ENCODE measurements around the gene FZD2. TPM values are rescaled to one million over a fixed set of nuclear protein-coding genes. Genes with fewer than 3 reads are reported as not detected.

The FZD2 gene
- total RNA-seq, 1 experiment from 2014 or later = 11.6 TPM

DNA sequence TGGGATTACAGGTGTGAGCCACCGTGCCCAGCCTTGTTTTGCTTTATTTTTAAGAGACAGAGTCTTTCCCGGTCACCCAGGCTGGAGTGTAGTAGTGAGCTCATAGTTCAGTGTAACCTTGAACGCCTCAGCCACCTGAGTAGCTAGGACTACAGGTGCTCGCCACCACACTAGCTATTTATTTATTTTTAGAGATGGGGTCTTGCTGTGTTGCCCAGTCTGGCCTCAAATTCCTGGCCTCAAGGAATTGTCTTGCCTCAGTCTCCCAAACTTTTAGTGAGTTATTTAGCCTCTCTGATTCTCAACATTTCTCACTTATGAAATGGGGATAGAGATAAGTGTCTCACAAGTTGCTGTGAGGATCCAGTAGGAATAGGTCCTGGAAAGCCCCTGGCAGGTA lies 21.7 kb downstream of the FZD2 start:
- Histone ChIP-seq H3K27ac (ENCODE audit: low read length) (no peak overlapping the region), H3F3A (ENCODE audit: low read length, unreplicated experiment) (no peaks in the 10 kb centered on the region), H3K27me3 (ENCODE audit: low read length) (no peaks in the 10 kb centered on the region), H4K20me1 (ENCODE audit: low read length) (no peaks in the 10 kb centered on the region), H3K9me2 (replicated peaks; ENCODE audit: low read length) (no peaks in the 10 kb centered on the region), H3K9me3 (ENCODE audit: low read length) (no peaks in the 10 kb centered on the region), H3K4me3 (ENCODE audit: low read length) (no peak overlapping the region), H3K79me2 (ENCODE audit: low read length) (no peaks in the 10 kb centered on the region), H2AFZ (ENCODE audit: low read length) (no peak overlapping the region), H3K36me3 (ENCODE audit: low read depth, low read length) (no peaks in the 10 kb centered on the region), H3K9ac (ENCODE audit: low read length) (no peak overlapping the region), H3K4me1 (ENCODE audit: insufficient read depth, low read length) (no peaks in the 10 kb centered on the region), H3K4me2 (ENCODE audit: low read length) (no peak overlapping the region)
- DNase-seq (no peak), ATAC-seq (no peak)
- intact Hi-C loops (cut with micrococcal nuclease) = no loop called here
- no TSS peak for BruUV-seq (replicated peaks)
- CTCF ChIA-PET = no interaction called here
- POLR2A ChIA-PET (ENCODE audit: unreplicated experiment) = interaction anchor here (0.6 kb wide), 1 partner anchor 264 kb away, joined by 4 read pairs; no protein-coding TSS in a partner anchor
- TF ChIP-seq, protein P1, sequence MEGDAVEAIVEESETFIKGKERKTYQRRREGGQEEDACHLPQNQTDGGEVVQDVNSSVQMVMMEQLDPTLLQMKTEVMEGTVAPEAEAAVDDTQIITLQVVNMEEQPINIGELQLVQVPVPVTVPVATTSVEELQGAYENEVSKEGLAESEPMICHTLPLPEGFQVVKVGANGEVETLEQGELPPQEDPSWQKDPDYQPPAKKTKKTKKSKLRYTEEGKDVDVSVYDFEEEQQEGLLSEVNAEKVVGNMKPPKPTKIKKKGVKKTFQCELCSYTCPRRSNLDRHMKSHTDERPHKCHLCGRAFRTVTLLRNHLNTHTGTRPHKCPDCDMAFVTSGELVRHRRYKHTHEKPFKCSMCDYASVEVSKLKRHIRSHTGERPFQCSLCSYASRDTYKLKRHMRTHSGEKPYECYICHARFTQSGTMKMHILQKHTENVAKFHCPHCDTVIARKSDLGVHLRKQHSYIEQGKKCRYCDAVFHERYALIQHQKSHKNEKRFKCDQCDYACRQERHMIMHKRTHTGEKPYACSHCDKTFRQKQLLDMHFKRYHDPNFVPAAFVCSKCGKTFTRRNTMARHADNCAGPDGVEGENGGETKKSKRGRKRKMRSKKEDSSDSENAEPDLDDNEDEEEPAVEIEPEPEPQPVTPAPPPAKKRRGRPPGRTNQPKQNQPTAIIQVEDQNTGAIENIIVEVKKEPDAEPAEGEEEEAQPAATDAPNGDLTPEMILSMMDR (conservative IDR thresholded peaks at IDR 0.05; ENCODE audit: low read depth, low read length) = no peak
- TF ChIP-seq EZH2 (IDR thresholded peaks at IDR 0.05; ENCODE audit: low read length, unreplicated experiment) = no peak
- no peak for TF ChIP-seq EZH2phosphoT487 (IDR thresholded peaks at IDR 0.05; ENCODE audit: borderline replicate concordance, low read length)

DNA sequence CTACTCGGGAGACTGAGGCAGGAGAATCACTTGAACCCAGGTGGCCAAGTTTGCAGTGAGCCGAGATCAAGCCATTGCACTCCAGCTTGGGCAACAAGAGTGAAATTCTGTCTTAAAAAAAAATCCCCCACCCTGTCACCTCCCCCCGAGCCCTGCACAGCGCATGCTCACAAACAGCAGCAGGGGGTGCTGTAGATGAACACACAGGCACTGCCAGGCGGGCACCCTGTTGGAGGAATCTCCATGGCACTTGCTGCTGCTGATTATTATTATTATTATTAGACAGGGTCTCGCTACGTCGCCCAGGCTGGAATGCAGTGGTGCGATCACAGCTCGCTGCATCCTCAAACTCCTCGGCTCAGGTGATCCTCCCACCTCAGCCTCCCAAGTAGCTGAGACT lies 24.6 kb downstream of the FZD2 start:
- DNase-seq = peak; percentile 60
- CTCF ChIA-PET = interaction anchor here (0.6 kb wide), 1 partner anchor 74 kb away, joined by 4 read pairs; no protein-coding TSS in a partner anchor
- peak; percentile 76 for ATAC-seq
- no peaks in the 10 kb centered on the region for H3F3A ChIP-seq (ENCODE audit: low read length, unreplicated experiment)
- no peaks in the 10 kb centered on the region for H3K79me2 ChIP-seq (ENCODE audit: low read length)
- H3K4me2 ChIP-seq (ENCODE audit: low read length) = no peak overlapping the region
- H3K9ac ChIP-seq (ENCODE audit: low read length) = no peak overlapping the region
- no peaks in the 10 kb centered on the region for H3K36me3 ChIP-seq (ENCODE audit: low read depth, low read length)
- H3K4me3 ChIP-seq (ENCODE audit: low read length) = no peak overlapping the region
- no peak overlapping the region for H2AFZ ChIP-seq (ENCODE audit: low read length)
- no peak overlapping the region for H3K27ac ChIP-seq (ENCODE audit: low read length)
- intact Hi-C loops (cut with micrococcal nuclease) = no loop called here
- no peaks in the 10 kb centered on the region for H3K9me2 ChIP-seq (replicated peaks; ENCODE audit: low read length)
- no peaks in the 10 kb centered on the region for H4K20me1 ChIP-seq (ENCODE audit: low read length)
- BruUV-seq (replicated peaks) = no TSS peak
- H3K4me1 ChIP-seq (ENCODE audit: insufficient read depth, low read length) = peaks cover 2% of the 10 kb centered on the region
- TF ChIP-seq EZH2 (IDR thresholded peaks at IDR 0.05; ENCODE audit: low read length, unreplicated experiment) = no peak
- TF ChIP-seq, protein P1 (conservative IDR thresholded peaks at IDR 0.05; ENCODE audit: low read depth, low read length) = peak; percentile 61
- POLR2A ChIA-PET (ENCODE audit: unreplicated experiment) = interaction anchor here (0.6 kb wide), 1 partner anchor 147 kb away, joined by 4 read pairs; no protein-coding TSS in a partner anchor
- H3K9me3 ChIP-seq (ENCODE audit: low read length) = no peaks in the 10 kb centered on the region
- H3K27me3 ChIP-seq (ENCODE audit: low read length) = no peaks in the 10 kb centered on the region

DNA sequence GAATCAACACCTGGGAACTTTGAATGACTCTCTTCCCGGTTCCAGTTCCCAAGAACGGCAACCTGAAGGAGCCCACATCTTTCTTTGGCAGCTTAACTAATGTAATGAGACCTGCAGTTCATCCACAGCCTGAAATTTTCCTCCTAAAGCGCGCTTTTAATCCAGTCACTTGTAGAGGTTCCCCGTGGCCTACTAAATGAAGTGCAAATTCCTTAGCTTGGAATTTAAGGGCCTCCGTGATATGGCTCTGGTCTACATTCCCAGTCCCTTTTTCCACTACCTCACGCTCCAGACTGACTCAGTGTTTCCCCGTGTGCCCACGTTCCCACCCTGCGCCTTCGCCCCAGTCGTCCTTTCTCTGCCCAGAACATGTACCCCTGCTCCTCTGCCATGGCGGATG lies 27.2 kb downstream of the FZD2 start:
- Histone ChIP-seq H3K79me2 (ENCODE audit: low read length) (no peaks in the 10 kb centered on the region), H3K9me2 (replicated peaks; ENCODE audit: low read length) (no peaks in the 10 kb centered on the region), H3K4me1 (ENCODE audit: insufficient read depth, low read length) (peaks cover 11% of the 10 kb centered on the region), H3K9ac (ENCODE audit: low read length) (no peak overlapping the region), H3K4me2 (ENCODE audit: low read length) (no peak overlapping the region), H3K9me3 (ENCODE audit: low read length) (no peaks in the 10 kb centered on the region), H4K20me1 (ENCODE audit: low read length) (no peaks in the 10 kb centered on the region), H3K4me3 (ENCODE audit: low read length) (no peak overlapping the region), H2AFZ (ENCODE audit: low read length) (no peak overlapping the region), H3K27ac (ENCODE audit: low read length) (no peak overlapping the region), H3K27me3 (ENCODE audit: low read length) (no peaks in the 10 kb centered on the region), H3F3A (ENCODE audit: low read length, unreplicated experiment) (no peaks in the 10 kb centered on the region), H3K36me3 (ENCODE audit: low read depth, low read length) (no peaks in the 10 kb centered on the region)
- ATAC-seq (no peak), DNase-seq (no peak)
- TF ChIP-seq, protein P1 (conservative IDR thresholded peaks at IDR 0.05; ENCODE audit: low read depth, low read length) = no peak
- no peak for TF ChIP-seq EZH2phosphoT487 (IDR thresholded peaks at IDR 0.05; ENCODE audit: borderline replicate concordance, low read length)
- no peak for TF ChIP-seq EZH2 (IDR thresholded peaks at IDR 0.05; ENCODE audit: low read length, unreplicated experiment)
- intact Hi-C loops (cut with micrococcal nuclease) = no loop called here
- ChIA-PET POLR2A (ENCODE audit: unreplicated experiment) (no interaction called here), CTCF (no interaction called here)
- BruUV-seq (replicated peaks) = no TSS peak

Data from PC-3 (cell line).